Gastrocnemius medialis (tissue), 4 donors: Measurements from ENCODE around the gene PLXND1.

Experiments
- POLR2A ChIP-seq, 2 donors: fragments of 450-650 bp; IDR thresholded peaks; one replicate each; pipeline ENCODE4 v1.6.1; 2017; ENCODE audit warnings: antibody characterized with exemption in 2 of 2, mild to moderate bottlenecking in 2 of 2, moderate library complexity in 2 of 2
- TF ChIP-seq, protein P1 (sequence below), 5 experiments: fragments of 450-650 bp in 3 of 5; fragments of 200-600 bp in 2 of 5; sonication (generic) in 2 of 5; IDR thresholded peaks in 4 of 5; conservative IDR thresholded peaks in 1 of 5; 1 replicate in 4 of 5; 2 replicates in 1 of 5; pipeline ENCODE4 v1.5.1; 2016 to 2019; ENCODE audit warnings: antibody characterized with exemption in 5 of 5, mild to moderate bottlenecking in 3 of 5, moderate library complexity in 3 of 5

GRCh38 chr3:129614435-129614834 is 8.0 kb upstream of the PLXND1 start:
- TF ChIP-seq, protein P1, sequence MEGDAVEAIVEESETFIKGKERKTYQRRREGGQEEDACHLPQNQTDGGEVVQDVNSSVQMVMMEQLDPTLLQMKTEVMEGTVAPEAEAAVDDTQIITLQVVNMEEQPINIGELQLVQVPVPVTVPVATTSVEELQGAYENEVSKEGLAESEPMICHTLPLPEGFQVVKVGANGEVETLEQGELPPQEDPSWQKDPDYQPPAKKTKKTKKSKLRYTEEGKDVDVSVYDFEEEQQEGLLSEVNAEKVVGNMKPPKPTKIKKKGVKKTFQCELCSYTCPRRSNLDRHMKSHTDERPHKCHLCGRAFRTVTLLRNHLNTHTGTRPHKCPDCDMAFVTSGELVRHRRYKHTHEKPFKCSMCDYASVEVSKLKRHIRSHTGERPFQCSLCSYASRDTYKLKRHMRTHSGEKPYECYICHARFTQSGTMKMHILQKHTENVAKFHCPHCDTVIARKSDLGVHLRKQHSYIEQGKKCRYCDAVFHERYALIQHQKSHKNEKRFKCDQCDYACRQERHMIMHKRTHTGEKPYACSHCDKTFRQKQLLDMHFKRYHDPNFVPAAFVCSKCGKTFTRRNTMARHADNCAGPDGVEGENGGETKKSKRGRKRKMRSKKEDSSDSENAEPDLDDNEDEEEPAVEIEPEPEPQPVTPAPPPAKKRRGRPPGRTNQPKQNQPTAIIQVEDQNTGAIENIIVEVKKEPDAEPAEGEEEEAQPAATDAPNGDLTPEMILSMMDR (IDR thresholded peaks at IDR 0.05 in 4 of 5, conservative IDR thresholded peaks at IDR 0.05 in 1 of 5): no peak
- TF ChIP-seq POLR2A (IDR thresholded peaks at IDR 0.05): no peak
